Measurements from ENCODE around the gene KLHL33. TPM values are rescaled to one million over a fixed set of nuclear protein-coding genes. Genes with fewer than 3 reads are reported as not detected.

Gene KLHL33
- 0.27 TPM for total RNA-seq

DNA sequence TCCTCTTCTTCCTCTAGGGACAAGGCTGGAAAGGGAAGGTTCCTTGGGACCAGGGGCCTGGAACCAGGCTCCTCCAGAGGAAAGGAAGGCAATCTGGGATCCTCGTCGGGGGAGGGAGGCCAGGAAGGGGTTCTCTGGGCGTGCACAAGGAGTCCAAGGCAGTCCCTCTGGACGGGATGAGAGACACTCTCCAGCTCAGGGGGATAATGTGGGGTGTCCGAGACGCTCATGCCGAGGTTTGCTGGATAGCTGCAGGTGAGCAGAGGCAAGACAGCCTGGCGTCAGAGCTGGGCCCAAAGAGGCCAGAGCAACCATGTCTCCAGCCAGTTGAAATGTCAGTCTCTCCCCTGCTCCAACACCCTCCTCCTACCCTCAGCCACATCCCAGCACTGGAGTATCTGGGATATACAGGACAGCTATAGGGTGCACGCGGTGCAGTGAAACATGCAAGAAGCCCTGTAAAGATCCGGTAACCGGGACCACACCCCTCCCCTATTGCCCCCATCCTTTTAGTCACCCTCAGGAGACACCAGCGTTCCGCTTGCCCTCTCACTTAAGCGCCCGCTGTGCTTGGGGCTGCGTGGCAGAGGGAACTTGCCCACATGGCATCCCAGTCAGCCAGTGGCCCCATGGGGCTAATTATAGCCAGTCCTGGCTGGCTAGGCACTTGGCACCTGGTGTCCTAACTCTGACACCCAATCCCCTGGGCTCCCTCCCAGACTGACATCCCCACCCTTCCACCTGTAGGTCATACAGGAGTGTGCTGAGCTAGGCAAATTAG lies at the start of gene KLHL33:
Gene KLHL33 (minus strand): TSS at position 585 of the 781 bp plus-strand sequence. CDS start 355 bp downstream, at position 230.
- DNase-seq (ENCODE audit: low read depth in 2 of 3, low spot score in 2 of 3), result no peak

DNA sequence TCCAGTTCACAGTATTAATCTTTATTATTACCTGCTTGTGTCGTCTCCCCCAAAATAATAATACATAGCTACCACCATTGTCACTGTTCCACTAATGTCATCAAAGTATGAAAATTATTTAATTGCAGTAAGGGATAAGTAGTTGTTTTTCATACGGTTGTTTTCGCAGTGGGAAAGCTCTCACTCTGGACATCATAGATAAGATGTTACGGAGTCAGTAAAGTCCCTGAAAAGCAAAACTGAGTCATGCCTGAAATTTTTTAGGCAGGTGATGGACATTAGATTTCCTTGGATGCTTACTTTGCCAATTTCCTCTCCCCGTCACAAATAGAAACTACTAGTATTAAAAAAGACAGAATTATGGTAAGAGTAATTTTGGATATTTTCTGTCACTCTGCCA lies 46.4 kb upstream of the KLHL33 start:
- no peak for DNase-seq (ENCODE audit: low read depth in 2 of 3, low spot score in 2 of 3)

GRCh38 chr14:20478894-20479293 lies 42.9 kb upstream of the KLHL33 start:
- no peak for DNase-seq (ENCODE audit: low read depth in 2 of 3, low spot score in 2 of 3)

- peak in 2 of 3 donors; percentile 70 to 92 for DNase-seq (ENCODE audit: low read depth in 2 of 3, low spot score in 2 of 3)
Observed at GRCh38 chr14:20477211-20477876, 41.4 kb upstream of the KLHL33 start.

GRCh38 chr14:20476776-20477175 lies 40.8 kb upstream of the KLHL33 start:
- no peak for DNase-seq (ENCODE audit: low read depth in 2 of 3, low spot score in 2 of 3)

DNA sequence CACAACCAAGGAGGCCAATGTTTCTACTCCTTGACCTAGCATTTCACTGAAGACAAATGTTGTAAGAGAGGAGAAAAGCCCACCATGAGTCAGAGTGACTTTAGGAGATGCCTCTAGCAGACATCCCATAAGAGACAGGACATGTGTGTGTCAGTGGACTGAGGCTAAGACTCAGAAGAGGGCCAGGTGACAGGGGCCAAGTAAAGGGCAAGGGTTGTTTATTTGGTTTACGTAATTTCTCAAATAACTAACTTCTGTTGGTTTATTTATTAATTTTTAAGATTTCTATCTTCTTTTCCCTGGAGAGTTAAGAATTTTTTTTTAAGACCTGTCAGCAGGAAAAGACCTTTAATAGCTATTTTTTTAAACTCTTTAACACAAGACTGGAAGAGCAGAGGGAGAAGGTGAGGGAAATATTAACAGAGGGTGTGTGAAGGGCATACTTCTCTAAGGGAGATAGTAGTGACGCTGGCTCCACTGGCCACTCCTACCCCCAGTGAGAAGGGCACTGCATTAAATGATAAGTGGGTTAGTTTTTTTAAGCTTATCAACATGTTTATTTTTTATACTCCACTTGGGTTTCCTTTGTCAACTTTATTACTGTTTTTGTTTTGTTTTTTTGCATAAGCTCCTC lies 36.7 kb upstream of the KLHL33 start:
- DNase-seq (ENCODE audit: low read depth in 2 of 3, low spot score in 2 of 3), result no peak

- DNase-seq (ENCODE audit: low read depth in 2 of 3, low spot score in 2 of 3), result no peak
Observed at GRCh38 chr14:20470603-20470901, 34.6 kb upstream of the KLHL33 start.

GRCh38 chr14:20469890-20470602 lies 34.1 kb upstream of the KLHL33 start:
- peak in 2 of 3 donors; percentile 83 to 87 for DNase-seq (ENCODE audit: low read depth in 2 of 3, low spot score in 2 of 3)

- peak; percentile 81 to 90 (median 87) for DNase-seq (ENCODE audit: low read depth in 2 of 3, low spot score in 2 of 3)
Observed at GRCh38 chr14:20469242-20469889, 33.4 kb upstream of the KLHL33 start, which contains the start of gene PNP. Gene PNP, plus strand, starts transcription at chr14:20469406. Its CDS starts 119 bp downstream, at chr14:20469525.

DNA sequence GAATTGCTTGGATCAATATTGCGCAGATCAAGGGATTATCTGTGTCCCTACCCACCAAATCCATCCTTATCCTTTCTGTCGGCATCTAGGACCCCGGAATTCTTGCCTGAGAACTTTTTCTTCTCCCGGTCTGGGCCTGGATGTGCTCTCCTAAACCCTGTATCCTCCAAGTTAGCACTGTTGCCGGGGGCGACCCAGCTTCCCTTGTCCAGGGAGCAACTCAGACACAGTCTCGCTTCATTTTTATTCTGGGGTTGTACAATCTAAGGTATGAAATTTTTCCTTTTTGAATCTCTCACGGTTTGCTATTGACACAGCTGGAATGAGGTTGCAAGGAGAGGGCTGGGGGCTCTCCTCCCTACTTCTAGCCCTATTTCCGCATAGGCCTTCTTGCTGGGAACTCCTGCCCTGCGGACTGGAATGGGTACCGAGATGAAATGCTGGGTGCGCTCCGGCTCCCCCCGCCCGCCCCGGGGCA lies 32.8 kb upstream of the KLHL33 start:
- no peak for DNase-seq (ENCODE audit: low read depth in 2 of 3, low spot score in 2 of 3)

DNA sequence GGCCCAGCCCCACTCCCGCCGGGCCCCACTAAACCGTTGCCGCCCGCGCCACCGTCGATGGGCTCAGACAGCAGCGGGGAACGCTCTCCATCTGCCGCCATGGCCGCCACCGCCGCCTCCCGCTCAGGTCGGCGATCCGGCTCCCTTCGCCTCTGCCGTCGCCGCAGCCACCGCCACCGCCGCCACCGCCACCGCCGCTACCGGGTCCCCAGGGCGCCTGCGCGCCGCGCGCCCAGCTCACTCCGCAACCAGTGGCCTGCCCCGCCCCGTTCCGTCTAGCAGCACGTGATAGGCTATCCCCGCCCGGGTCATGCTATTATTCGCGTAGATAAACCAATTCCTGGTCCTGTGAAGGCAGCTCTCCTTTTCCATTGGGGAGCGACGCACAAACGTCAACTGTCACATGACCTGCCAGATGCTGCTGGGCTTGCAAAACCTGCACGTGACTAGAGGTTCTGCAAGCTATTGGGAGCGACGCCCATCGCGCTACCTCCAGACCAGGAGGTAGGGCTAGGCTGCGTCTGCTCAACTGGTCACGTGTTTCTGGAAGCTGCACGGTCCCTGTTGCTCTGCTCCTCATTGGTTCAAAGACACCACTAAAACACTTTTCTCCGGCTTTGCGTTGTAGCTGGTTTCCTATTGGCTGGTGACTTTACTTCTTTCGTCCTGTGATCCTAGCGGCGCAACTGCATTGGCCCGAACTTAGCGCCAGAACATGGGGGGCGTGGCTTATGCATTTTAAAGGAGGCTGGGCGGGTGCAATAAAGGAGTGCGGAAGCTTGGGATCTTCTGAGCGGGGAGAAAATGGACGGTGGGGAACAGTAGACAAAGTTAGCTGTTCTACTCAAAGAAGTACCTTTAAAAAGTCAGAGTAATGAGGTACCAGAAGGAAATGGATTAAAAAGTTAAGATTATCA lies 25.5 kb upstream of the KLHL33 start, which contains the start of gene PIP4P1:
Gene PIP4P1 (minus strand): TSS at position 210 of the 917 bp plus-strand sequence. CDS start 109 bp downstream, at position 101.
- DNase-seq (ENCODE audit: low read depth in 2 of 3, low spot score in 2 of 3), result peak; percentile 95 to 100 (median 100)

DNA sequence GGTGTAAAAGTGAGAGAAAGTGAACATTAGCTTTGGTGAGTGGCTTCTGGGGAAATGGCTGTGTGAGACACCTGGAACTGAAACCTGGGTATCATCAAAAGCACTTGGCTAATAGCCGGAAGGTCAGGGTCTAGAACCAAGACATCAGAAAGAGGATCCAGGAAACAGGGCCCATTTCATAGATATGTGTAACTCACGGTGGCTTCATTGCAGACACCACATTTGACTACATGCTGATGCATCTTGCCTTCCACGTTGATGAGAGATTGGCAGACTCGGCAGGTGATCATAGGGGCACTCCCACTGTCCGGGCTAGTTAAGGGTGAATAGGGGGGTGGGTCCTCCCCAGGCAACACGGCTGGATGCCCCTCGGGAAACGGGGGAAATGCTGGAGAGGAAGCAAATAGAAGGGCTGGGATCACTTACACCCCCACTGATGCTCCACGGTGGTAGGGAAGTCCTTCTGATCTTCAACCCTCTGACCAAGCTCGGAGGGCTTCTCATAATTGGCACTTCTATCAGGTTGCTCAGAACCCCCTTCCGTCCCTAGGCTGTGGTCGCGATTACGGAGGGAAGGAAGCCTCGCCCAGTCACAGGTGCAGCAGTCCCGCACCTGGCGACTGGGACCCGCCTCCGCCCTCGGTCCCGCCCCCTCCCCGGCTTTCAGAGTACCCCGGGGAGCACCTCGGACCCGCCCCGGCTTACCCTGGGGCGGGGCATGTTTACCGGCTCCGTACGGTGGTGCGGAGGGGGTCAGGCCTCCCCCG lies 24.7 kb upstream of the KLHL33 start:
- DNase-seq (ENCODE audit: low read depth in 2 of 3, low spot score in 2 of 3), result peak in 2 of 3 donors; percentile 43 to 60

DNA sequence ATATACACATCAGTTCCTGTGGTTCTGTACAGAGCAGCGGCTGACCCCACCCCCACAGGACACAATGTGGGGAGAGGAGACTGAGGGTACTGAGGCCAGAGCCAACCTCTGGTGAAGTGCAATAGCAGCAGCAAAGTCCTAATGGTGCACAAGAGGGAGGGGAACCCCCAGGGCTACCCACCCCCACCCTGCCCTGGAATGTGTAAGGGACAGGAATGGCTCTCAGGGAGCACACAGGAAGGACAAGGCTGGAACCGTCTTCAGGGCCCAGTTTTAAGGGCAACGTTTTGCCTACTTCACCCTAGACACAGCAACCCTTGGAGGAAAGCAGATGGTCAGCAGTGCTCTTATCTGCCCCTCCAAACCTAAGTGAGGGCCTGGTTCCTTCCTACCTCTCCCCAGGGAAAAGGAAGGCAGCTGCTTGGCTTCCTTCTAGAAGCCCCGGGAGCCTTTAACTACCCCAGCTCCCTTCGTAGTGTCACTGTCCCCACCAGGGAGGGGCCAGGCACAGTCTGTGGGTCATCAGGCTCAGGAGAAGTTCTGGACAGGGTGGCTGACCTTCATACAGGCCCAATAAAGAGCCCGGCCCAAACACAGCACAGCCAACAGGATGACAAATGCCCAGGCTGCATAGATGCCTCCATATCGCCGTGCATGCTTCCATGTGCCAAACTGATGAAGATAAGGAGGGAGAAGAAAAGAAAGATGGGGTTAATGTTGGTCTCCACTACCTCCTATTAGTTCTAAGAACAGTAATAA lies 22.2 kb upstream of the KLHL33 start:
- no peak for DNase-seq (ENCODE audit: low read depth in 2 of 3, low spot score in 2 of 3)

- no peak for DNase-seq (ENCODE audit: low read depth in 2 of 3, low spot score in 2 of 3)
Observed at GRCh38 chr14:20456971-20457370, 21.0 kb upstream of the KLHL33 start.

DNA sequence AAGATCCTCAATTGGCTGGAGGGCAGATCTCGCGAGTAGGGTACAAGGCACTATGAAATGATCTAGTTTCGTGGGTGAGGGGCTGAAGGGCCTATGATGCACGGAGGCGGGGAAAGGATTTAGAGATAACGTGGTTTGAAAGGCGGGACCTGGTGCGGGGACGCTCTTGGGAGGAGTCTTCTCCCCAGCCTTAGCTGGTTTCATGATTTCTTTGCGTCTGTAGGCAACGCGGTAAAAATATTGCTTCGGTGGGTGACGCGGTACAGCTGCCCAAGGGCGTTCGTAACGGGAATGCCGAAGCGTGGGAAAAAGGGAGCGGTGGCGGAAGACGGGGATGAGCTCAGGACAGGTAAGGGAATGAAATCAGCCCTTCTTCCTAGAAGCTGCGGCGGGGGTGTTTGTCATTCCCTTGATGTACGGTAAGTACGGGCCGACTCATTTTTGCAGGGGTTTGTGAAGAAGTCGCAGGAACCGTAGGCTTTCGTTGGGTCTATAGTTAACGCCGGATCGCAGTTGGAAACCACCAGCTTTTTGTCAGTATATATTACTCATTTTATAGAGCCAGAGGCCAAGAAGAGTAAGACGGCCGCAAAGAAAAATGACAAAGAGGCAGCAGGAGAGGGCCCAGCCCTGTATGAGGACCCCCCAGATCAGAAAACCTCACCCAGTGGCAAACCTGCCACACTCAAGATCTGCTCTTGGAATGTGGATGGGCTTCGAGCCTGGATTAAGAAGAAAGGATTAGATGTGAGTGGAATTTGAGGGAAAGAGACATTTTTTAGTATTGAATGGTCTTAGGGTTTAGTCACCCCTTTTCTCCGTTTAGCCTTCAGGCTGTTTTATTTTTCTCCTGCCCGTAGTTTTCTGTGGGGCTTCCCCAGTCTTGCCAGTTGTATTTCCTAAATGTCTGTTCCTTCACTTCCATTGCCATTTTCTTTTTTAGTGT lies 19.7 kb upstream of the KLHL33 start:
- DNase-seq (ENCODE audit: low read depth in 2 of 3, low spot score in 2 of 3), result no peak

GRCh38 chr14:20454516-20455354 lies 18.8 kb upstream of the KLHL33 start, which contains the start of the genes APEX1 and OSGEP:
Gene APEX1, plus strand, starts transcription at chr14:20455226. Its CDS starts 420 bp downstream, at chr14:20455646.
Gene OSGEP, minus strand, starts transcription at chr14:20454812. Its CDS starts 129 bp downstream, at chr14:20454683.
- peak; percentile 94 to 100 (median 99) for DNase-seq (ENCODE audit: low read depth in 2 of 3, low spot score in 2 of 3)

All from hematopoietic multipotent progenitor cell (in vitro differentiated cells).